Ectodermal cell (in vitro differentiated cells): ENCODE data around the gene TMEM267.
"Not testable (repeated sequence)": the region's sequence is repeated elsewhere in the genome, so short reads cannot be mapped to it uniquely, and the experiment has no call there.

ENCODE experiments used
- H3K27ac ChIP-seq: 2 replicates; pipeline ENCODE4 v1.7.0; 2013; ENCODE audit warnings: mild to moderate bottlenecking, low read depth, low read length; ENCODE audit not compliant: insufficient read depth, poor library complexity, severe bottlenecking
- H3K27me3 ChIP-seq: 2 replicates; pipeline ENCODE4 v1.7.0; 2013; ENCODE audit warnings: mild to moderate bottlenecking, low read length; ENCODE audit not compliant: insufficient read depth, control insufficient read depth, poor library complexity, severe bottlenecking
- H3K36me3 ChIP-seq: one replicate; pipeline ENCODE4 v1.7.0; 2013; ENCODE audit warnings: low read length; ENCODE audit not compliant: control insufficient read depth, insufficient read depth
- H3K4me1 ChIP-seq: one replicate; pipeline ENCODE4 v1.7.0; 2013; ENCODE audit warnings: low read length; ENCODE audit not compliant: control insufficient read depth, insufficient read depth
- H3K4me3 ChIP-seq: 2 replicates; pipeline ENCODE4 v1.7.0; 2013; ENCODE audit warnings: low read depth, low read length, control low read depth; ENCODE audit not compliant: insufficient read depth
- H3K9me3 ChIP-seq: 2 replicates; pipeline ENCODE4 v1.7.0; 2013; ENCODE audit warnings: mild to moderate bottlenecking, low read length, moderate library complexity; ENCODE audit not compliant: control insufficient read depth
- WGBS, 2 experiments: methylation state at CpG; one replicate each; pipeline ENCODE4 v1.1.7; 2013; ENCODE audit warnings: missing lambda C conversion rate in 2 of 2; 5-methylcytosine and 5-hydroxymethylcytosine counted together

TMEM267 gene

DNA sequence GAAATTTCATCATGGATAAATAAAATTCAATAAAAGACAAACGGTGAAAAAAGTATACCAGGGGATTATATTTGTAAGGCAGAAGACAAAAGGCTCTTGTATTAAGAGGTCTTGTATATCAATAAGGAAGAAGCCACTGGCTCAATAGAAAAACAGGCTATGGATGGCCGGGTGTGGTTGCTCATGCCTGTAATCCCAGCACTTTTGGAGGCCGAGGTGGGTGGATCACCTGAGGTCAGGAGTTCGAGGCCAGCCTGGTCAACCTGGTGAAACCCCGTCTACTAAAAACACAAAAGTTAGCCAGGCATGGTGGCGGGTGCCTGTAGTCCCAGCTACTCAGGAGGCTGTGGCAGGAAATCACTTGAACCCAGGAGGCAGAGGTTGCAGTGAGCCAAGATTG is 60.6 kb downstream of the TMEM267 start:
- 93% methylated on average over 6 of the region's 6 CpGs for WGBS, 2 experiments
- not testable (repeated sequence) for H3K27me3 ChIP-seq, H3K4me1 ChIP-seq, H3K27ac ChIP-seq, H3K9me3 ChIP-seq, H3K36me3 ChIP-seq, H3K4me3 ChIP-seq

DNA sequence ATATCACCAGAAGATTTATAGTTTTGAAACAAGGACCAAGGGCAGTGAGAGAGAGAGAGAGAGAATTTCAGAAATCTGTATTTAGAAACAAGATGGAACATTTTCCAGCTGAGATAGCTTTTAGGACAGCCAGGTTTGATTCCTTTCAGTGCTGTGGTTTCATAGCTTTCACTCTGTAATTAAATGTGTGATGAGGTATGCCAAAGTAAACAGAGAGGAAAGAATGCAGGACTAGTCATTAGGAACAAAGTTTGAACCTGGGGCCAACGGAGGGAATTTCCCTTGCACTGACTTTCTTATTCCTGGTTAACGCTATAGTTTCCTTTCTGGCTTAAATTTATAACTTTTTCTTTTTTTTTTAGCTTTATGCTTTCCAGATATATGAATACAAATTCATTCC is 61.5 kb downstream of the TMEM267 start:
- H3K36me3 ChIP-seq = no peaks in the 10 kb centered on the region
- H3K27me3 ChIP-seq = no peaks in the 10 kb centered on the region
- no peaks in the 10 kb centered on the region for H3K9me3 ChIP-seq
- no peaks in the 10 kb centered on the region for H3K4me1 ChIP-seq
- no peak overlapping the region for H3K27ac ChIP-seq
- 75 to 87% methylated on average over 1 to 2 of the region's 2 CpGs for WGBS, 2 experiments
- no peak overlapping the region for H3K4me3 ChIP-seq

DNA sequence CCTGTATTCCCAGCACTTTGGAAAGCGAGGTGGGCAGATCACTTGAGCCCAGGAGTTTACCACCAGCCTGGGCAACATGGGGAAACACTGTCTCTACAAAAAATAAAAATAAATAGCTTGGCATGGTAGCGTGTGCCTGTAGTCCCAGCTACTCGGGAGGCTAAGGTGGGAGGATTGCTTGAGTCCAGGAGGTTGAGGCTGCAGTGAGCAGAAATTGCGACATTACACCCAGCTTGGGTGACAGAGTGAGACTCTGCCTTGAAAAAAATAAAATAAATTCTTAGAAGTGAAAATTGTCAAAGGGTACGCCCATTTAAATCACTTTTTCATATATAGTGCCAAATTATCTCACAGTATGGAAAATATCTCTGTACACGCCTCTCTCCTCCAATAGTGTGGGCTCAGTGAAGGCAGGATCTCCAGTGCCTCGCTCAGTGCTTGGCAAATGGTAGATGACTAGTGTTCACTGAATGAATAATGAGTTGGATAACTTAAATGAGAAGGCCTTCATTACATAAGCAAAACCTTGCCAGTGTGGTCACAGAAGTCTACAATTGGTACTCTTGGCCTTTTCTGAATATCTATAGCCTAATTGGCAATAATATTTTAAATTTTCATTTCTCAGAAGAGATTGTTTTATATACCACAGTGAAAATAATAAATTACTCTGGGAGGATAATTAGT is 62.1 kb downstream of the TMEM267 start:
- H3K27me3 ChIP-seq = no peaks in the 10 kb centered on the region
- no peaks in the 10 kb centered on the region for H3K9me3 ChIP-seq
- H3K36me3 ChIP-seq = no peaks in the 10 kb centered on the region
- H3K4me1 ChIP-seq = no peaks in the 10 kb centered on the region
- H3K27ac ChIP-seq = no peak overlapping the region
- H3K4me3 ChIP-seq = no peak overlapping the region
- 93 to 96% methylated on average over 7 of the region's 7 CpGs for WGBS, 2 experiments

DNA sequence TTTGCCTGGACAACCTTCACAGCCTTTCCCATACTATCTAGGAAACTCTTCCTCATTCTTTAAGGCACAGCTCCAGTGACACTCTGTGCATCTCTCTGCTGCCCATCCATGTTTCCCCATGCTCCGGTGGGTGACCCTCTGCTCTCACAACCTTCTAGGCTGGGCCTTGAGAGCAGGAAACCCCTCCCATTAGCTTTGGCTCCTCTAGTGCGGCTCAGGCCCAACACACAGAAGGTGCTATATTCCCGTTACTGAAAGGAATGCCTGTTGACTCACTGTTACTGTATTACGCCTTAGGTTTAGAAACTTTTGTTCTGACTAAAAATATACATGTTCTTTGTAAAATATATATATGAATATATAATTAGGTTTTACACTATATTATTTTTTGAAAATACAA is 63.4 kb downstream of the TMEM267 start:
- H3K4me3 ChIP-seq = no peak overlapping the region
- no peaks in the 10 kb centered on the region for H3K9me3 ChIP-seq
- WGBS, 2 experiments = 79 to 87% methylated on average over 3 of the region's 4 CpGs
- no peaks in the 10 kb centered on the region for H3K27me3 ChIP-seq
- no peaks in the 10 kb centered on the region for H3K36me3 ChIP-seq
- no peak overlapping the region for H3K27ac ChIP-seq
- no peaks in the 10 kb centered on the region for H3K4me1 ChIP-seq

DNA sequence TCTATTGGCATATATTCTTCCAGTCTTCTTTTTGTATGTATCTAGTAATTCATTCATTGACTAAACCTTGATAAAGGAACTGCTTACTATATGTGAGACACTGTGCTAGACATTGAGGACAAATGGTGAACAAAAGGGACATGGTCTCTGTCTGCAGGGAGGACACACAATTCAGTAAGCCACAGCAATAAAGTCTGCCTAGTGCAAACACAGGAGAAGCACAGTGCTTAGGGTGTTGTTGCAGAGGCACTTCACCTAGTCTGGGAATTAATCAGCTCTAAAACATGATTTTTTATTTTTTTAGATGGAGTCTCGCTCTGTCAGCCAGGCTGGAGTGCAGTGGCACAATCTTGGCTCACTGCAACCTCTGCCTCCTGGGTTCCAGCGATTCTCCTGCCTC is 65.1 kb downstream of the TMEM267 start:
- Histone ChIP-seq H3K4me3 (no peak overlapping the region), H3K9me3 (no peaks in the 10 kb centered on the region), H3K27ac (no peak overlapping the region), H3K27me3 (no peaks in the 10 kb centered on the region), H3K4me1 (no peaks in the 10 kb centered on the region), H3K36me3 (no peaks in the 10 kb centered on the region)
- WGBS, 2 experiments = 96 to 98% methylated on average over 2 of the region's 2 CpGs

DNA sequence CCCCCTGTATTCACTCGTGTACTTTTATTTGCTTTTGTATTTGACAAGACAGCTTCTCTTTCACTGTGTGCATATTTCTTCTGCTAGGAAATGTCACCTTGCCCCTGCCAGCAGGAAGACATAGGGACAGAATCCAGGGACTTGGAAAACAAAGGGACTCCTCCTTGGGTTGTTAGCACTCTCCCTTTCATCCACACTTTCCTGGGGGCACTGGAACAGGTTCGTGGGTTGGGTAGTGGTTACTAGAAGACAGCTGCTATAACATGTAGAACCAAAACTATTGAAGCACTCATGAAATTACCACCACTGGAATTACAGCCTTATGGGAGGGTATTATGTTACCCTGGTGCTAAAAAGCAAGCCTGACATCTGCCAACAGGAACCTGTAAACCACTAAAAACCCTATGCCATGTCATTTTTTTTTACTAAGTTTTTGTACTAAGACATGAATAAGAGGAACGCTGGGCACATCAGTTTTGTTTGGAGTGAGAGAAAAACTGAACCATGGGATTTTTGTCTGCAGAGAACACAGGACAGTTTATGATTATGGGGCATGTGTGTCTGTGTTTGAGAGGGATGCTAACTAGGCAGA is 66.8 kb downstream of the TMEM267 start:
- H3K9me3 ChIP-seq = no peaks in the 10 kb centered on the region
- H3K27me3 ChIP-seq = no peaks in the 10 kb centered on the region
- no peak overlapping the region for H3K4me3 ChIP-seq
- H3K4me1 ChIP-seq = no peaks in the 10 kb centered on the region
- WGBS, 2 experiments = 75 to 87% methylated on average over 2 to 3 of the region's 3 CpGs
- no peak overlapping the region for H3K27ac ChIP-seq
- H3K36me3 ChIP-seq = no peaks in the 10 kb centered on the region

DNA sequence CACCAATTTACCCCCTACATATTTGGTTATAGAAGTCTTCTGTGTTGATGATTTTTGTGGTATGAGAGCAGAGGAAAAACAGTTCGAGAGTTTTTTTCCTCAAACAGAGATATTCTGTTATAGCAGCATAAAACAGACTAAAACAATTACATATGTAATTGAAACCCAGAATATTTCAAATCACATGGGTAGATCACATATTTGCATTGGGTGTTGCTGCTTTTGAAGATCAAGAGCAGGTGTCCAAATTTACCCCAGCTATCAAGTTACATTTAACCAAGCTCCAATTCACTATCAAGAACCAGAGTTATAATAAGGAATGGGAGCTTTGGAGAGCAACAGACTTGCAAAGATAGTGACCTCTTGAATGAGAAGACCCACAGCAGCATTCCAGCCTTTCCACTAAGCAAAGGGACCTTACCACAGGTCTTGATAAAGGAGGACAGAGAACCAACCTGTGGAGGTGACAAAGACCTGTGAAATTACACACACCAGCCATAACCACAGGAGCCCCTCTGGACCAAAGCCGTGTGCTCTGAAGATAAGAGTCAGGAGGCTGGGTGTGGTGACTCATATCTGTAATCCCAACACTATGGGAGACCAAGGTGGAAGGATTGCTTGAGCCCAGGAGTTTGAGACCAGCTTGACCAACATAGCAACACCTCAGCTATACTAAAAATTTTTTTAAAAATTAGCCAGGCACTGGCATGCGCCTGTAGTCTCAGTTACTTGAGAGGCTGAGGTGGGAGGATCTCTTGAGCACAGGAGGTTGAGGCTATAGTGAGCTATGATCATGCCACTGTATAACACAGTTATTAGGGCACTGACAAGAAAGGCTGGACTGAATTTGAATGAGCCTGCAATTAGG is 67.5 kb downstream of the TMEM267 start:
- Histone ChIP-seq H3K36me3 (no peaks in the 10 kb centered on the region), H3K27me3 (no peaks in the 10 kb centered on the region), H3K4me3 (no peak overlapping the region), H3K27ac (no peak overlapping the region), H3K9me3 (no peaks in the 10 kb centered on the region), H3K4me1 (no peaks in the 10 kb centered on the region)
- WGBS, 2 experiments = 78 to 99% methylated on average over 2 of the region's 3 CpGs

DNA sequence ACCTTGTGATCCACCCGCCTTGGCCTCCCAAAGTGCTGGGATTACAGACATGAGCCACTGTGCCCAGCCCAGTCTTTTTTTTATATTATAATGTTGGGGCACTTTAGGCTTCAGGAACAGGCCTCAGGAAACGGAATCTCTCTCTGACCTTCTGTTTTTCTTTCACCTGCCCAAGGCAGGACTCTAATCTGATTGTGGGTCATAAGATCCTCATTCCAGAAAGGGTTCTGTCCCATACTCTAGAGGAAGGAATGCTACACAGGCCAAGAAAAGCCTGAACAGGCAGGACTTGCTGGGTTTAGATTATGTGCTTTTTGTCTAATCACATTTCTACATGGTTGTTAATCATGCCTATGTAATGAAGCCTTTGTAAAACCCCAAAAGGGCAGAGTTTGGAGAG is 69.7 kb downstream of the TMEM267 start:
- WGBS, 2 experiments = 90 to 98% methylated on average over 2 of the region's 2 CpGs
- no peaks in the 10 kb centered on the region for H3K36me3 ChIP-seq

DNA sequence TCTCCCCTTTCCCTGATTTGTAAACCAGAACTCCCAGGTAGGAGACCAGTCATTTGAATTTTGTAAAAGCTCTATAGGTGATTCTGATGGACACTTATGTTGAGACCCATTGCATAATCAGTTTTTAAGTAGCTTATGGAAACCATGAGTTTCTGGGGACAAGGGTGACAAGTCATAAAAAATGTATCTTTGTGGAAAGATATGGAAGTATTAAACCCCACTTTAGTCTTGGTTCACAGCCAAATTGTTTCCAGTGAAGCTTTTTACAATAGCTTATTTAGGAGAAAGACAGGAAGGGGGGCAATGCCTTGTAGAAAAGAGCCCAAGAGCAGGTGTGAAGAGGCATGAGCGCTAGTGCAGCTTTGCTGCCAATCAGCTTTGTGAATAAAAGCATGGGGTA is 71.0 kb downstream of the TMEM267 start:
- H3K36me3 ChIP-seq = no peaks in the 10 kb centered on the region
- H3K4me1 ChIP-seq = no peaks in the 10 kb centered on the region
- no peak overlapping the region for H3K27ac ChIP-seq
- no peaks in the 10 kb centered on the region for H3K27me3 ChIP-seq
- no peak overlapping the region for H3K4me3 ChIP-seq
- 96 to 100% methylated on average over 1 of the region's 1 CpG for WGBS, 2 experiments
- no peaks in the 10 kb centered on the region for H3K9me3 ChIP-seq

More for the DNA sequence above, 69.7 kb downstream of the TMEM267 start:
- Histone ChIP-seq H3K4me1 (no peaks in the 10 kb centered on the region), H3K4me3 (no peak overlapping the region), H3K27me3 (no peaks in the 10 kb centered on the region), H3K9me3 (no peaks in the 10 kb centered on the region), H3K27ac (no peak overlapping the region)

DNA sequence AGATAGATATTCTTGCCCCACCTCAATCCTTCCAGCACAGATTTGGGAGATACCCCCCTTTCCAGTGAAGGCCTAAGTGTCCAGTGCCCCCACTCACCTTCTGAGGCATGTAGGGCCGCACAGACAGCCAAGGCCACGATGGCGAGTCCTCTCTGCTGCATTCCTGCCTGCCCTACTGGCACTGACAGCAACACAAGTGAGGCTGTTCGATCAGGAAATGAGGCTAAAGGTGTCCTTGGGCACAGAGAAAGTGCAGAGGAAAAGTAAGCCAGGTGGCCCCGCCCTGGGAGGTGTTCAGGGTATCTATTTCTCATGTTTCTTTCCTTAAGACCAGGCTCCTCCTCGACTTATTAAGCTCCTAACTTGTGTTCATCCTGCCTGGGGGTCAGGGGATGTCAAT is 71.5 kb downstream of the TMEM267 start, which contains the start of gene CCL28:
TSS of gene CCL28 (minus strand) at position 236 of the 400 bp plus-strand sequence. CDS start at position 161, 75 bp downstream.
- 80 to 90% methylated on average over 6 of the region's 6 CpGs for WGBS, 2 experiments
- Histone ChIP-seq H3K27me3 (no peaks in the 10 kb centered on the region), H3K4me1 (no peaks in the 10 kb centered on the region), H3K36me3 (no peaks in the 10 kb centered on the region), H3K27ac (no peak within 1 kb of the TSS), H3K4me3 (no peak within 1 kb of the TSS), H3K9me3 (no peaks in the 10 kb centered on the region)
